ENCODE results near the gene SYAP1.

DNA sequence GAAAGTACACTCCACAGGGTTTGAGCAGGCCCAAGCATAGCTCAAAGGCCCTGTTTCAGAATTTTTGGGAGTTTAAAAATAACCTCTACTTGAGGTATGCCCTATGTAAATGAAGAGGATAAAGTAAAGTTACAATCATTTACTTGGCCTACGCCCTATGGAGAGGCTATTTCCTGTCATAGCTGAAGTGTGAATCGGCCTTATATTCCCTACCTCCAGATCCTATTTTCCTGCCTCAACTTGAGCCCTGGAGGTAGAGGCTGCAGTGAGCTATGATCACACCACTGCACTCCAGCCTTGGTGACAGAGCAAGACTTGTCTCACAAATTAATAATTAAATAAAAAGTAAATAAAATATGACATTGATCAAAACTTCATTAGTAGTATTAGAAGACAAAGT is 55.3 kb downstream of the SYAP1 start:
- TF ChIP-seq, protein P1, sequence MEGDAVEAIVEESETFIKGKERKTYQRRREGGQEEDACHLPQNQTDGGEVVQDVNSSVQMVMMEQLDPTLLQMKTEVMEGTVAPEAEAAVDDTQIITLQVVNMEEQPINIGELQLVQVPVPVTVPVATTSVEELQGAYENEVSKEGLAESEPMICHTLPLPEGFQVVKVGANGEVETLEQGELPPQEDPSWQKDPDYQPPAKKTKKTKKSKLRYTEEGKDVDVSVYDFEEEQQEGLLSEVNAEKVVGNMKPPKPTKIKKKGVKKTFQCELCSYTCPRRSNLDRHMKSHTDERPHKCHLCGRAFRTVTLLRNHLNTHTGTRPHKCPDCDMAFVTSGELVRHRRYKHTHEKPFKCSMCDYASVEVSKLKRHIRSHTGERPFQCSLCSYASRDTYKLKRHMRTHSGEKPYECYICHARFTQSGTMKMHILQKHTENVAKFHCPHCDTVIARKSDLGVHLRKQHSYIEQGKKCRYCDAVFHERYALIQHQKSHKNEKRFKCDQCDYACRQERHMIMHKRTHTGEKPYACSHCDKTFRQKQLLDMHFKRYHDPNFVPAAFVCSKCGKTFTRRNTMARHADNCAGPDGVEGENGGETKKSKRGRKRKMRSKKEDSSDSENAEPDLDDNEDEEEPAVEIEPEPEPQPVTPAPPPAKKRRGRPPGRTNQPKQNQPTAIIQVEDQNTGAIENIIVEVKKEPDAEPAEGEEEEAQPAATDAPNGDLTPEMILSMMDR (IDR thresholded peaks at IDR 0.05), result no peak
- no peak for TF ChIP-seq EZH2phosphoT487 (IDR thresholded peaks at IDR 0.05)
- TF ChIP-seq EZH2 (IDR thresholded peaks at IDR 0.05), result no peak

All from neural progenitor cell (in vitro differentiated cells).